ENCODE measurements around the gene DDAH1. TPM values are rescaled to one million over a fixed set of nuclear protein-coding genes. Genes with fewer than 3 reads are reported as not detected.

The DDAH1 gene
- total RNA-seq, 1 donor from 2014 or later: 33.4 TPM

GRCh38 chr1:85428471-85429089 lies 36.4 kb downstream of the DDAH1 start:
- Mint-ChIP-seq H3K9me3 (ENCODE audit: low read depth) (peaks cover 11% of the 10 kb centered on the region), H3K4me1 (ENCODE audit: low read depth) (peaks cover 3% of the 10 kb centered on the region), H3K36me3 (ENCODE audit: insufficient read depth) (peaks cover 5% of the 10 kb centered on the region), H3K4me3 (ENCODE audit: low read depth) (no peak overlapping the region), H3K27ac (no peak overlapping the region), H3K27me3 (no peaks in the 10 kb centered on the region)
- no peak for DNase-seq (ENCODE audit: low spot score, unreplicated experiment)
- TF ChIP-seq CTCF (IDR thresholded peaks at IDR 0.05; ENCODE audit: unreplicated experiment): no peak

- Mint-ChIP-seq H3K36me3 (ENCODE audit: insufficient read depth) (peaks cover 6% of the 10 kb centered on the region), H3K27me3 (no peaks in the 10 kb centered on the region), H3K27ac (no peak overlapping the region), H3K4me1 (ENCODE audit: low read depth) (peaks cover 3% of the 10 kb centered on the region), H3K9me3 (ENCODE audit: low read depth) (peaks cover 13% of the 10 kb centered on the region), H3K4me3 (ENCODE audit: low read depth) (no peak overlapping the region)
- DNase-seq (ENCODE audit: low spot score, unreplicated experiment): no peak
- TF ChIP-seq CTCF (IDR thresholded peaks at IDR 0.05; ENCODE audit: unreplicated experiment): no peak
Measured at GRCh38 chr1:85427849-85428248, 37.1 kb downstream of the DDAH1 start.

DNA sequence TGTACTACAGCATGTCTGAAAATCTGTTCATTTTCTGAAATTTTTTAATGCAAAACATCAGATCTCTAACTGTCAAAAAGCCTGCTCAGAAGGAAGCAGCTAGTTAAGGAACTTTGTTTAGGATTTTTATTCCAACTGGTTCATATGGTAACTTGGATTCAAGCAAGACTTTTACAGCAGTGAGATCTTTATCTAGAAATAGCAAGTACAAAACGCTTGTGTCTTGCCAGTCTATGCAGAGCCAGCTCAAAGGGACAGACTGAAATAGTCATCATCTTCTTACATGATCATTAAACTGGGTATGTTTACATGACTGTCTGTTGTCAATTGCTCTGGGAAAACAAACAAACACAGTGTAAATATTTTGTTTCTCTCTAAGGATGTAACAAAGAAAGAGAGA lies 37.6 kb downstream of the DDAH1 start:
- no peak for TF ChIP-seq CTCF (IDR thresholded peaks at IDR 0.05; ENCODE audit: unreplicated experiment)
- H3K27ac Mint-ChIP-seq: no peak overlapping the region
- no peak overlapping the region for H3K4me3 Mint-ChIP-seq (ENCODE audit: low read depth)
- DNase-seq (ENCODE audit: low spot score, unreplicated experiment): no peak
- H3K9me3 Mint-ChIP-seq (ENCODE audit: low read depth): peaks cover 13% of the 10 kb centered on the region
- H3K4me1 Mint-ChIP-seq (ENCODE audit: low read depth): peaks cover 3% of the 10 kb centered on the region
- H3K27me3 Mint-ChIP-seq: no peaks in the 10 kb centered on the region
- H3K36me3 Mint-ChIP-seq (ENCODE audit: insufficient read depth): peaks cover 6% of the 10 kb centered on the region

GRCh38 chr1:85421179-85421578 lies 43.8 kb downstream of the DDAH1 start:
- Mint-ChIP-seq H3K9me3 (ENCODE audit: low read depth) (peaks cover 11% of the 10 kb centered on the region), H3K27me3 (no peaks in the 10 kb centered on the region), H3K4me3 (ENCODE audit: low read depth) (no peak overlapping the region)

DNA sequence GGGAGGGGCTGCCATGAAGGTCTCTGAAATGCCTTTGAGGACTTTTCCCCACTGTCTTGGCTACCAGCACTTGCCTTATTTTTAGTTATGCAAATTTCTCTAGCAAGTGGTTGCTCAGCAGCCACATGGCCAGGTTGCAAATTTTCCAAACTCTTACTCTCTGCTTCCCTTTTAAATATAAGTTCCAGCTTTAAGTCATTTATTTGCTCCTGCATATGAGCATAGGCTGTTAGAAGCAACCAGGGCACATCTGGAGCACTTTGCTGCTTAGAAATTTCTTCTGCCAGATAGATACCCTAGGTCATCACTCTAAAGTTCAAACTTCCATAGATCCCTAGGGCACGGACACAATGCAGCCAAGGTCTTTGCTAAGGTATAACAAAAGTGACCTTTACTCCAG lies 44.8 kb downstream of the DDAH1 start:
- TF ChIP-seq CTCF (IDR thresholded peaks at IDR 0.05; ENCODE audit: unreplicated experiment): no peak
- H3K36me3 Mint-ChIP-seq (ENCODE audit: insufficient read depth): peaks cover 11% of the 10 kb centered on the region
- H3K4me3 Mint-ChIP-seq (ENCODE audit: low read depth): no peak overlapping the region
- no peak for DNase-seq (ENCODE audit: low spot score, unreplicated experiment)
- no peaks in the 10 kb centered on the region for H3K27me3 Mint-ChIP-seq
- H3K4me1 Mint-ChIP-seq (ENCODE audit: low read depth): peaks cover 1% of the 10 kb centered on the region
- H3K27ac Mint-ChIP-seq: no peak overlapping the region
- peaks cover 11% of the 10 kb centered on the region for H3K9me3 Mint-ChIP-seq (ENCODE audit: low read depth)

More at GRCh38 chr1:85421179-85421578, 43.8 kb downstream of the DDAH1 start:
- no peak for TF ChIP-seq CTCF (IDR thresholded peaks at IDR 0.05; ENCODE audit: unreplicated experiment)
- Mint-ChIP-seq H3K4me1 (ENCODE audit: low read depth) (peaks cover 1% of the 10 kb centered on the region), H3K27ac (no peak overlapping the region), H3K36me3 (ENCODE audit: insufficient read depth) (peaks cover 11% of the 10 kb centered on the region)
- no peak for DNase-seq (ENCODE audit: low spot score, unreplicated experiment)

Data from progenitor cell of endocrine pancreas (in vitro differentiated cells).